CD4-positive, alpha-beta T cell treated with Interleukin-4 for 1 hour (primary cell): ENCODE results near the gene SPEG.
"Not testable (repeated sequence)": the region's sequence is repeated elsewhere in the genome, so short reads cannot be mapped to it uniquely, and the experiment has no call there.

Experiments
- DNase-seq, 2 donors: peaks; one replicate each; pipeline ENCODE4 v3.0.0-alpha.2; 2020 to 2022

Gene SPEG

GRCh38 chr2:219434718-219435525, at the start of gene SPEG:
Gene SPEG, plus strand, starts transcription at chr2:219434843. Its CDS starts 135 bp downstream, at chr2:219434978.
- no peak for DNase-seq

GRCh38 chr2:219384859-219385258, 49.8 kb upstream of the SPEG start:
- DNase-seq: no peak

GRCh38 chr2:219385958-219386520, 48.6 kb upstream of the SPEG start:
- DNase-seq: no peak

GRCh38 chr2:219386532-219387280, 47.9 kb upstream of the SPEG start:
- DNase-seq: peak in 1 of 2 donors; percentile 11

- DNase-seq: peak in 1 of 2 donors; percentile 95
Measured at GRCh38 chr2:219387306-219388120, 47.1 kb upstream of the SPEG start, which contains the start of gene DNPEP. Gene DNPEP, minus strand, starts transcription at chr2:219387912. Its CDS starts 118 bp downstream, at chr2:219387794.

- peak; percentile 98 to 99 for DNase-seq
Measured at GRCh38 chr2:219388121-219388906, 46.3 kb upstream of the SPEG start.

GRCh38 chr2:219388907-219389156, 45.8 kb upstream of the SPEG start:
- no peak for DNase-seq

GRCh38 chr2:219392754-219393153, 41.9 kb upstream of the SPEG start:
- DNase-seq: no peak

- DNase-seq: not testable (repeated sequence)
Measured at GRCh38 chr2:219395056-219395455, 39.6 kb upstream of the SPEG start.

GRCh38 chr2:219395609-219396008, 39.0 kb upstream of the SPEG start:
- DNase-seq: no peak

- peak in 1 of 2 donors; percentile 3 for DNase-seq
Measured at GRCh38 chr2:219396863-219397457, 37.7 kb upstream of the SPEG start.

- DNase-seq: no peak
Measured at GRCh38 chr2:219398721-219399363, 35.8 kb upstream of the SPEG start.

- no peak for DNase-seq
Measured at GRCh38 chr2:219399716-219400478, 34.7 kb upstream of the SPEG start.

- DNase-seq: no peak
Measured at GRCh38 chr2:219400562-219400961, 34.1 kb upstream of the SPEG start.

- peak in 1 of 2 donors; percentile 15 for DNase-seq
Measured at GRCh38 chr2:219401606-219402005, 33.0 kb upstream of the SPEG start.

- peak; percentile 65 to 66 for DNase-seq
Measured at GRCh38 chr2:219402665-219403515, 31.8 kb upstream of the SPEG start.

GRCh38 chr2:219403861-219404260, 30.8 kb upstream of the SPEG start:
- DNase-seq: no peak

- DNase-seq: no peak
Measured at GRCh38 chr2:219404291-219404910, 30.2 kb upstream of the SPEG start.

GRCh38 chr2:219404954-219405353, 29.7 kb upstream of the SPEG start:
- DNase-seq: no peak
